H9 (cell line): ENCODE results near the gene TIMM22. TPM values are rescaled to one million over a fixed set of nuclear protein-coding genes. Genes with fewer than 3 reads are reported as not detected.

ENCODE experiments used
- DNase-seq: peaks from one replicate; pipeline ENCODE4 v3.0.0-alpha.2; 2017
- H2AFZ ChIP-seq: one replicate; pipeline ENCODE4 v1.6.1; 2013; ENCODE audit warnings: mild to moderate bottlenecking, low read length, control low read depth, moderate library complexity
- H2AK5ac ChIP-seq: 2 replicates; pipeline ENCODE4 v1.6.1; 2013; ENCODE audit warnings: low read length, control low read depth, mixed read lengths; ENCODE audit not compliant: insufficient read length
- H2BK120ac ChIP-seq: one replicate; pipeline ENCODE4 v1.6.1; 2013; ENCODE audit warnings: low read depth, mild to moderate bottlenecking, low read length, control low read depth, inconsistent platforms; ENCODE audit not compliant: poor library complexity, severe bottlenecking
- H2BK12ac ChIP-seq: 2 replicates; pipeline ENCODE4 v1.6.1; 2013; ENCODE audit warnings: low read length, control low read depth, mixed read lengths, low read depth; ENCODE audit not compliant: insufficient read length
- H2BK15ac ChIP-seq: 2 replicates; pipeline ENCODE4 v1.6.1; 2013; ENCODE audit warnings: low read depth, low read length, control low read depth
- H2BK20ac ChIP-seq: one replicate; pipeline ENCODE4 v1.6.1; 2013; ENCODE audit warnings: low read depth, mild to moderate bottlenecking, low read length, control low read depth, inconsistent platforms; ENCODE audit not compliant: poor library complexity, severe bottlenecking
- H2BK5ac ChIP-seq: 2 replicates; pipeline ENCODE4 v1.6.1; 2013; ENCODE audit warnings: low read length, control low read depth, mixed read lengths; ENCODE audit not compliant: insufficient read length
- H3K14ac ChIP-seq: 2 replicates; pipeline ENCODE4 v1.6.1; 2013; ENCODE audit warnings: low read length, control low read depth; ENCODE audit not compliant: insufficient read depth
- H3K18ac ChIP-seq: 2 replicates; pipeline ENCODE4 v1.6.1; 2013; ENCODE audit warnings: low read depth, mild to moderate bottlenecking, mixed read lengths, low read length, control low read depth; ENCODE audit not compliant: insufficient read length
- H3K23ac ChIP-seq: 2 replicates; pipeline ENCODE4 v1.6.1; 2013; ENCODE audit warnings: low read length, control low read depth, mixed read lengths, low read depth; ENCODE audit not compliant: insufficient read length
- H3K23me2 ChIP-seq: 2 replicates; pipeline ENCODE4 v1.6.1; 2013; ENCODE audit warnings: low read depth, mild to moderate bottlenecking, mixed read lengths, low read length, control low read depth; ENCODE audit not compliant: insufficient read length, poor library complexity, severe bottlenecking
- H3K27ac ChIP-seq: 2 replicates; pipeline ENCODE4 v1.5.1; 2013; ENCODE audit warnings: low read length, control low read depth, mixed read lengths, low read depth; ENCODE audit not compliant: insufficient read length
- H3K27me3 ChIP-seq: 2 replicates; pipeline ENCODE4 v1.6.1; 2013; ENCODE audit warnings: low read length, control low read depth, inconsistent platforms; ENCODE audit not compliant: insufficient read depth
- H3K4ac ChIP-seq: 2 replicates; pipeline ENCODE4 v1.6.1; 2013; ENCODE audit warnings: low read depth, mild to moderate bottlenecking, control low read depth, inconsistent platforms, low read length, moderate library complexity
- H3K4me1 ChIP-seq: 2 replicates; pipeline ENCODE4 v1.6.1; 2013; ENCODE audit warnings: low read length, control low read depth, inconsistent platforms; ENCODE audit not compliant: insufficient read depth
- H3K4me2 ChIP-seq: 2 replicates; pipeline ENCODE4 v1.6.1; 2013; ENCODE audit warnings: low read length, control low read depth, mixed read lengths; ENCODE audit not compliant: insufficient read length, insufficient read depth
- H3K56ac ChIP-seq: 2 replicates; pipeline ENCODE4 v1.6.1; 2013; ENCODE audit warnings: low read depth, mild to moderate bottlenecking, mixed read lengths, low read length, control low read depth; ENCODE audit not compliant: insufficient read length
- H3K79me1 ChIP-seq: 2 replicates; pipeline ENCODE4 v1.6.1; 2013; ENCODE audit warnings: low read depth, mild to moderate bottlenecking, moderate library complexity, low read length, control low read depth, inconsistent platforms; ENCODE audit not compliant: insufficient read depth, poor library complexity, severe bottlenecking
- H3K79me2 ChIP-seq: 2 replicates; pipeline ENCODE4 v1.6.1; 2013; ENCODE audit warnings: low read length, control low read depth, inconsistent platforms; ENCODE audit not compliant: insufficient read depth
- H3K9ac ChIP-seq: 2 replicates; pipeline ENCODE4 v1.6.1; 2013; ENCODE audit warnings: low read length, control low read depth, mixed read lengths; ENCODE audit not compliant: insufficient read length; ENCODE audit errors: extremely low read depth
- H3K9me3 ChIP-seq: one replicate; pipeline ENCODE4 v1.6.1; 2013; ENCODE audit warnings: low read depth, low read length, inconsistent platforms; ENCODE audit not compliant: control insufficient read depth
- H3T11ph ChIP-seq: one replicate; pipeline ENCODE4 v1.6.1; 2013; ENCODE audit warnings: mild to moderate bottlenecking, low read length, control low read depth, inconsistent platforms
- H4K20me1 ChIP-seq: one replicate; pipeline ENCODE4 v1.6.1; 2013; ENCODE audit not compliant: control insufficient read depth, insufficient read length, insufficient read depth
- H4K5ac ChIP-seq: 2 replicates; pipeline ENCODE4 v1.6.1; 2013; ENCODE audit warnings: low read depth, mild to moderate bottlenecking, mixed read lengths, low read length, control low read depth; ENCODE audit not compliant: insufficient read length
- H4K8ac ChIP-seq: replicated peaks from 2 replicates; pipeline ENCODE4 v1.6.1; 2013; ENCODE audit warnings: low read length, control low read depth, mixed read lengths, low read depth; ENCODE audit not compliant: insufficient read length
- H4K91ac ChIP-seq: 2 replicates; pipeline ENCODE4 v1.6.1; 2013; ENCODE audit warnings: low read depth, mild to moderate bottlenecking, moderate library complexity, mixed read lengths, low read length, control low read depth; ENCODE audit not compliant: insufficient read length
- H3K27ac Mint-ChIP-seq, 3 experiments: 2 replicates in 2 of 3; 3 replicates in 1 of 3; pipeline ENCODE4 v1.8.0; 2020 to 2021; ENCODE audit warnings: mixed read lengths in 3 of 3, mild to moderate bottlenecking in 1 of 3, moderate library complexity in 1 of 3
- H3K27me3 Mint-ChIP-seq: 2 replicates; pipeline ENCODE4 v1.8.0; 2021; ENCODE audit warnings: low read depth, mild to moderate bottlenecking, moderate library complexity, mixed read lengths
- H3K36me3 Mint-ChIP-seq, 3 experiments: 2 replicates in 2 of 3; 3 replicates in 1 of 3; pipeline ENCODE4 v1.8.0; 2020 to 2021; ENCODE audit warnings: low read depth in 3 of 3, mixed read lengths in 3 of 3; ENCODE audit not compliant: insufficient read depth in 1 of 3
- H3K4me1 Mint-ChIP-seq, 2 experiments: 2 replicates each; pipeline ENCODE4 v1.8.0; 2020; ENCODE audit warnings: mixed read lengths in 2 of 2
- H3K4me3 Mint-ChIP-seq, 2 experiments: 2 replicates in 1 of 2; 3 replicates in 1 of 2; pipeline ENCODE4 v1.8.0; 2020 to 2021; ENCODE audit warnings: mild to moderate bottlenecking in 2 of 2, mixed read lengths in 2 of 2, moderate library complexity in 1 of 2
- H3K9me3 Mint-ChIP-seq, 2 experiments: 2 replicates in 1 of 2; 3 replicates in 1 of 2; pipeline ENCODE4 v1.8.0; 2020; ENCODE audit warnings: mild to moderate bottlenecking in 2 of 2, mixed read lengths in 2 of 2, moderate library complexity in 1 of 2
- WGBS: extraction: QIAGEN DNeasy Blood & Tissue Kit; methylation state at CpG from one replicate; pipeline ENCODE4 v1.1.7; 2013; ENCODE audit warnings: missing lambda C conversion rate, low lambda C conversion rate, mixed read lengths; ENCODE audit not compliant: insufficient read length; ENCODE audit errors: extremely low coverage; 5-methylcytosine and 5-hydroxymethylcytosine counted together
- total RNA-seq: library from RNA; stranded (reverse); gene quantifications from 2 replicates; pipeline ENCODE4 v1.2.1, GENCODE V29; 2021
- TF ChIP-seq, protein P1 (sequence below): fragments of 200-600 bp; sonication (generic); conservative IDR thresholded peaks from 3 replicates; pipeline ENCODE4 v1.8.0; 2021; ENCODE audit warnings: antibody characterized with exemption, mild to moderate bottlenecking

Gene TIMM22
- total RNA-seq, 1 experiment from 2014 or later, result 23.0 TPM

DNA sequence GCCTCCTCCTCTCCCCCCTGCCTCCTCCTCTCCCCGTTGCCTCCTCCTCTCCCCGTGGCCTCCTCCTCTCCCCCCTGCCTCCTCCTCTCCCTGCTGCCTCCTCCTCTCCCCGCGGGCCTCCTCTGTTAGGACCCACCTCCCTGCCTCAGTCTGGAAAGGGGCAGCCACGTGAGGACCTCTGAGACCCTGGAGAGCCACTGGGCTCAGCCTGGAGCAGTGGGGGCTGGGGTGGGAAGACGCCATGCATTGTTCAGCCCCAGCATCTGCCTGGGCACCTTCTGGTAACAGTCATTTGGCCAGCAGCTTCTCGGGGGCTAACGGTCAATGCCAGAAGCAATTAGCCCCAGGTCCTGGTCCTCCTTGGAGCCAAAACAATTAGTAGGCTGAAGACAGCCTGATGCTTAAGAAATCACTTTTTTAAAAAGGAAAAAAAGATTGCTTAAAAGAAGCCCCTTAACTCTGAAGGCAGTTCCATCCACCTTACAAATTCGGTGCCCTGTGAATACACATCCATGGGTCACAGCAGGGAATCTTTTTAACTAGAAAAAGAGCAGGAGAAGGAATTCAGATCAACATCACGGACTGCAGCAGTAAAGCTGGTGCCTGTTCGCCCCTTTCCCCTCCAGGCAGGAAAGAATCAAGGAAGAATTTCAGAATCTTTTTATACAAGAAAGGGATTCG, 47.2 kb upstream of the TIMM22 start:
- H2BK15ac ChIP-seq, result no peak overlapping the region
- H3K9ac ChIP-seq, result peak overlapping the region; percentile 9
- TF ChIP-seq, protein P1, sequence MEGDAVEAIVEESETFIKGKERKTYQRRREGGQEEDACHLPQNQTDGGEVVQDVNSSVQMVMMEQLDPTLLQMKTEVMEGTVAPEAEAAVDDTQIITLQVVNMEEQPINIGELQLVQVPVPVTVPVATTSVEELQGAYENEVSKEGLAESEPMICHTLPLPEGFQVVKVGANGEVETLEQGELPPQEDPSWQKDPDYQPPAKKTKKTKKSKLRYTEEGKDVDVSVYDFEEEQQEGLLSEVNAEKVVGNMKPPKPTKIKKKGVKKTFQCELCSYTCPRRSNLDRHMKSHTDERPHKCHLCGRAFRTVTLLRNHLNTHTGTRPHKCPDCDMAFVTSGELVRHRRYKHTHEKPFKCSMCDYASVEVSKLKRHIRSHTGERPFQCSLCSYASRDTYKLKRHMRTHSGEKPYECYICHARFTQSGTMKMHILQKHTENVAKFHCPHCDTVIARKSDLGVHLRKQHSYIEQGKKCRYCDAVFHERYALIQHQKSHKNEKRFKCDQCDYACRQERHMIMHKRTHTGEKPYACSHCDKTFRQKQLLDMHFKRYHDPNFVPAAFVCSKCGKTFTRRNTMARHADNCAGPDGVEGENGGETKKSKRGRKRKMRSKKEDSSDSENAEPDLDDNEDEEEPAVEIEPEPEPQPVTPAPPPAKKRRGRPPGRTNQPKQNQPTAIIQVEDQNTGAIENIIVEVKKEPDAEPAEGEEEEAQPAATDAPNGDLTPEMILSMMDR, result no peak
- peak; percentile 86 for DNase-seq
- no peak overlapping the region for H3K23ac ChIP-seq
- H3K79me2 ChIP-seq, result no peaks in the 10 kb centered on the region; the same call in 1 of the 2 replicates
- peak overlapping the region; percentile 46 to 61 for H3K4me3 Mint-ChIP-seq
- peak overlapping the region; percentile 9 for H3K56ac ChIP-seq
- peak overlapping the region; percentile 69; the same call in 1 of the 2 replicates for H3K14ac ChIP-seq
- H4K5ac ChIP-seq, result no peak overlapping the region
- H2AK5ac ChIP-seq, result no peak overlapping the region
- H3K9me3 Mint-ChIP-seq, result no peaks in the 10 kb centered on the region
- H3K4ac ChIP-seq, result no peak overlapping the region
- no peak overlapping the region for H4K8ac ChIP-seq
- H3K27me3 Mint-ChIP-seq, result no peaks in the 10 kb centered on the region
- peaks cover 2 to 18% (median 12%) of the 10 kb centered on the region in 3 experiments for H3K36me3 Mint-ChIP-seq
- peak overlapping the region; percentile 60 for H2BK20ac ChIP-seq
- no peak overlapping the region for H4K91ac ChIP-seq
- H3K27ac ChIP-seq, result peak overlapping the region; percentile 98
- H3K23me2 ChIP-seq, result peaks cover 3% of the 10 kb centered on the region
- H3K4me1 ChIP-seq, result peaks cover 5% of the 10 kb centered on the region; the same call in 1 of the 2 replicates
- H2BK5ac ChIP-seq, result no peak overlapping the region
- peak overlapping the region; percentile 71 for H2BK120ac ChIP-seq
- H3T11ph ChIP-seq, result no peak overlapping the region
- H3K4me2 ChIP-seq, result peak overlapping the region; percentile 34
- no CpG with 5 or more reads among the region's 12 CpGs for WGBS
- no peak overlapping the region for H2BK12ac ChIP-seq
- no peaks in the 10 kb centered on the region for H4K20me1 ChIP-seq
- peaks cover 31 to 39% of the 10 kb centered on the region in 2 experiments for H3K4me1 Mint-ChIP-seq
- H3K27me3 ChIP-seq, result no peaks in the 10 kb centered on the region
- H3K9me3 ChIP-seq, result no peaks in the 10 kb centered on the region
- H3K27ac Mint-ChIP-seq, result peak overlapping the region; percentile 95 to 100 (median 98)
- no peak overlapping the region for H2AFZ ChIP-seq
- H3K79me1 ChIP-seq, result no peaks in the 10 kb centered on the region
- H3K18ac ChIP-seq, result peak overlapping the region; percentile 61
